ENCODE data around the gene MAS1. TPM values are rescaled to one million over a fixed set of nuclear protein-coding genes. Genes with fewer than 3 reads are reported as not detected.

Gene MAS1
- polyA plus RNA-seq, 1 experiment, result not detected

GRCh38 chr6:159931112-159931511, 40.3 kb downstream of the MAS1 start:
- ChIA-PET POLR2A (no interaction called here), CTCF (no interaction called here)
- TF ChIP-seq CTCF (IDR thresholded peaks at IDR 0.05; ENCODE audit: insufficient read depth, low read depth, low read length), result no peak
- no peak for DNase-seq (ENCODE audit: low read depth)
- no peaks in the 10 kb centered on the region; the same call in 1 of the 2 replicates for H3K27me3 ChIP-seq (ENCODE audit: control insufficient read depth, insufficient read depth, low read length)
- H3K4me3 ChIP-seq (ENCODE audit: low read depth, low read length), result no peak overlapping the region
- no peaks in the 10 kb centered on the region for H3K36me3 ChIP-seq (ENCODE audit: control insufficient read depth, insufficient read depth, low read length)

- ChIA-PET POLR2A (no interaction called here), CTCF (interaction anchor here (1.3 to 1.4 kb wide), 2 partner anchors 19 to 68 kb away, joined by 3 read pairs; no protein-coding TSS in a partner anchor)
- no peaks in the 10 kb centered on the region for H3K36me3 ChIP-seq (ENCODE audit: control insufficient read depth, insufficient read depth, low read length)
- no peak for TF ChIP-seq CTCF (IDR thresholded peaks at IDR 0.05; ENCODE audit: insufficient read depth, low read depth, low read length)
- H3K27me3 ChIP-seq (ENCODE audit: control insufficient read depth, insufficient read depth, low read length), result no peaks in the 10 kb centered on the region; the same call in 1 of the 2 replicates
- H3K4me3 ChIP-seq (ENCODE audit: low read depth, low read length), result no peak overlapping the region
- DNase-seq (ENCODE audit: low read depth), result no peak
Measured at GRCh38 chr6:159931846-159932245, 41.1 kb downstream of the MAS1 start.

GRCh38 chr6:159933077-159933476, 42.3 kb downstream of the MAS1 start:
- ChIA-PET POLR2A (no interaction called here), CTCF (interaction anchor here (1.2 to 1.6 kb wide), 3 partner anchors 10 to 18 kb away, joined by 3 to 8 read pairs (median 3); no protein-coding TSS in a partner anchor)
- DNase-seq (ENCODE audit: low read depth), result no peak
- Histone ChIP-seq H3K36me3 (ENCODE audit: control insufficient read depth, insufficient read depth, low read length) (no peaks in the 10 kb centered on the region), H3K27me3 (ENCODE audit: control insufficient read depth, insufficient read depth, low read length) (no peaks in the 10 kb centered on the region), H3K4me3 (ENCODE audit: low read depth, low read length) (no peak overlapping the region)
- TF ChIP-seq CTCF (IDR thresholded peaks at IDR 0.05; ENCODE audit: insufficient read depth, low read depth, low read length), result no peak

- H3K4me3 ChIP-seq (ENCODE audit: low read depth, low read length), result no peak overlapping the region
- no peaks in the 10 kb centered on the region for H3K36me3 ChIP-seq (ENCODE audit: control insufficient read depth, insufficient read depth, low read length)
- POLR2A ChIA-PET, result no interaction called here
- no peak for TF ChIP-seq CTCF (IDR thresholded peaks at IDR 0.05; ENCODE audit: insufficient read depth, low read depth, low read length)
- no peaks in the 10 kb centered on the region for H3K27me3 ChIP-seq (ENCODE audit: control insufficient read depth, insufficient read depth, low read length)
- CTCF ChIA-PET, result interaction anchor here (1.0 to 1.2 kb wide), 2 partner anchors 16 to 70 kb away, joined by 3 to 7 read pairs; no protein-coding TSS in a partner anchor
- no peak for DNase-seq (ENCODE audit: low read depth)
Measured at GRCh38 chr6:159934181-159934580, 43.4 kb downstream of the MAS1 start.

- TF ChIP-seq CTCF (IDR thresholded peaks at IDR 0.05; ENCODE audit: insufficient read depth, low read depth, low read length), result no peak
- no peaks in the 10 kb centered on the region for H3K27me3 ChIP-seq (ENCODE audit: control insufficient read depth, insufficient read depth, low read length)
- DNase-seq (ENCODE audit: low read depth), result no peak
- CTCF ChIA-PET, result interaction anchor here (1.0 to 1.1 kb wide), 2 partner anchors 9 to 244 kb away, joined by 3 to 4 read pairs; no protein-coding TSS in a partner anchor
- H3K4me3 ChIP-seq (ENCODE audit: low read depth, low read length), result no peak overlapping the region
- H3K36me3 ChIP-seq (ENCODE audit: control insufficient read depth, insufficient read depth, low read length), result no peaks in the 10 kb centered on the region
- POLR2A ChIA-PET, result no interaction called here
Measured at GRCh38 chr6:159935065-159935464, 44.3 kb downstream of the MAS1 start.
